ENCODE measurements around the gene ZC3H7A.

Gene ZC3H7A

DNA sequence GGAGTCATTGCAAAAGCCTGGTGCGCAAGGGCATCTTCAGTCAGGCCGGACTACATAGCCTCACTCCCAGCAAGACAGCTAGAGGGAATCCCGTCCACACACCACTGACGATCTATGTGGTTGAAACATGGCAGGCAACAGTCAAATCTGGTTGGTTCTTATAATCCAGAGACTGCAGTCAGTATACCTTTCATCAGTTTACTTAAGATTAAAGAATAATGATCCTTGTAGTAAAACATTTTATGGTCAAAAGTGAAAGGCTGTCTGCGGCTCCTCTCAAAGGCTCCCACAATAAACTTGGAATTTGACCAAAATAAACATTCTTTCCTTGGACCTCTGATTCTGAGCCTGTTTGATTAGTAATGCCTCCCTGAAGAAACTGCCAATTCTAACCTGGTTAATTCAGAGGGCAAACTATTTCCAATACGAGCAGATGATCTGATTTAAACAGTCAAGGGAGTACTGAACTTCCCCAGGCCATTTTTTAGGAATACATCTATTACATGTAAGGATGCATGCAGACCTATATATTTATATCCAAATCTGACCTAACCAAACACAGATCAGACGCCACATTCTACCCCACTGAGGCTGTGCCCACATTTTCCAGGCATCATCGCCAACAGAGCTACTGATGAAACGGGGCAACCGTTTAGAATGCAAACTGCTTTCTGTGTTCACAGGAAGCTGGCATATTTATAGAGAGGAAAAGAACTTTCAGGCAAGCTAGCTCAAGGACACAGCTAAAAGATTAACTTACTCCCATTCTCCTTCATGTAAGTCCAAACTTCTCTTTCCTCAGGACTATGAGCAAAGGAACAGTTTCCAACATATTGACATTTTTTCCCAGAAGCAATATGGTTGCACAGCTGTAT, 39.1 kb downstream of the ZC3H7A start:
- Histone ChIP-seq H3K27ac (ENCODE audit: extremely low read depth, low read depth, low read length) (no peak overlapping the region), H3K36me3 (ENCODE audit: control insufficient read depth in 2 of 2, insufficient read depth in 1 of 2, low read length in 2 of 2) (peaks cover 40 to 82% of the 10 kb centered on the region in 2 experiments), H3K4me3 (ENCODE audit: low read depth, low read length) (no peak overlapping the region), H3K9me3 (ENCODE audit: control insufficient read depth, insufficient read depth, low read depth, low read length) (no peaks in the 10 kb centered on the region), H3K4me1 (ENCODE audit: control insufficient read depth, insufficient read depth, low read length) (peaks cover 14% of the 10 kb centered on the region)
- ChIA-PET CTCF (no interaction called here), POLR2A (interaction anchor here (1.3 kb wide), 1 partner anchor 15 kb away, joined by 4 read pairs; the partner anchor contains the start of gene TXNDC11)
- TF ChIP-seq AEBP2 (tag by site-specific recombination; IDR thresholded peaks at IDR 0.05; ENCODE audit: borderline replicate concordance) (no peak), ZNF843 (tag by site-specific recombination; IDR thresholded peaks at IDR 0.05) (peak; percentile 87), ZNF544 (tag by site-specific recombination; IDR thresholded peaks at IDR 0.05) (no peak), ZNF26 (tag by site-specific recombination; IDR thresholded peaks at IDR 0.05) (no peak), ZNF18 (tag by site-specific recombination; IDR thresholded peaks at IDR 0.05) (peak; percentile 73; the same call in 1 of the 2 replicates), ZSCAN5A (tag by site-specific recombination; IDR thresholded peaks at IDR 0.05) (no peak), ZSCAN30 (tag by site-specific recombination; IDR thresholded peaks at IDR 0.05) (peak; percentile 81; the same call in 1 of the 2 replicates), ZNF626 (tag by site-specific recombination; IDR thresholded peaks at IDR 0.05) (no peak), ZNF654 (tag by site-specific recombination; IDR thresholded peaks at IDR 0.05; ENCODE audit: low read depth) (no peak), ZBTB8A (tag by site-specific recombination; IDR thresholded peaks at IDR 0.05) (peak; percentile 43; the same call in 1 of the 2 replicates), ZNF335 (tag by site-specific recombination; conservative IDR thresholded peaks at IDR 0.05) (peak; percentile 51), HOXC10 (CRISPR knock-in tag; IDR thresholded peaks at IDR 0.05) (no peak), ZNF449 (tag by site-specific recombination; IDR thresholded peaks at IDR 0.05) (no peak), CTCF (tag by site-specific recombination; IDR thresholded peaks at IDR 0.05) (no peak), ZNF24 (tag by site-specific recombination; IDR thresholded peaks at IDR 0.05) (no peak), ZNF114 (tag by site-specific recombination; IDR thresholded peaks at IDR 0.05) (no peak), ZNF610 (tag by site-specific recombination; IDR thresholded peaks at IDR 0.05; ENCODE audit: borderline replicate concordance) (peak; percentile 67; the same call in 1 of the 2 replicates), ZNF580 (tag by site-specific recombination; IDR thresholded peaks at IDR 0.05) (0 out of 2 replicates have a peak, but pooled peaks have one; percentile 37), ZNF426 (tag by site-specific recombination; IDR thresholded peaks at IDR 0.05) (no peak), ZNF792 (tag by site-specific recombination; IDR thresholded peaks at IDR 0.05) (no peak), ZNF596 (tag by site-specific recombination; IDR thresholded peaks at IDR 0.05) (no peak), HOXD13 (CRISPR knock-in tag; IDR thresholded peaks at IDR 0.05; ENCODE audit: borderline replicate concordance) (no peak; the same call in 1 of the 2 replicates), ZNF266 (tag by site-specific recombination; IDR thresholded peaks at IDR 0.05; ENCODE audit: low read depth) (no peak), GLIS1 (tag by site-specific recombination; IDR thresholded peaks at IDR 0.05) (no peak), MZF1 (tag by site-specific recombination; IDR thresholded peaks at IDR 0.05; ENCODE audit: borderline replicate concordance) (peak; percentile 38; the same call in 1 of the 2 replicates)
- TF ChIP-seq, protein P1, sequence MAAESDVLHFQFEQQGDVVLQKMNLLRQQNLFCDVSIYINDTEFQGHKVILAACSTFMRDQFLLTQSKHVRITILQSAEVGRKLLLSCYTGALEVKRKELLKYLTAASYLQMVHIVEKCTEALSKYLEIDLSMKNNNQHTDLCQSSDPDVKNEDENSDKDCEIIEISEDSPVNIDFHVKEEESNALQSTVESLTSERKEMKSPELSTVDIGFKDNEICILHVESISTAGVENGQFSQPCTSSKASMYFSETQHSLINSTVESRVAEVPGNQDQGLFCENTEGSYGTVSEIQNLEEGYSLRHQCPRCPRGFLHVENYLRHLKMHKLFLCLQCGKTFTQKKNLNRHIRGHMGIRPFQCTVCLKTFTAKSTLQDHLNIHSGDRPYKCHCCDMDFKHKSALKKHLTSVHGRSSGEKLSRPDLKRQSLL (tag by site-specific recombination; IDR thresholded peaks at IDR 0.05): no peak
